GM20000 (cell line): ENCODE measurements around the gene MPPED1.
A peak's percentile ranks its signal among the peaks of the same experiment; 100 is the strongest.

ENCODE experiments used
- DNase-seq: peaks from one replicate; pipeline ENCODE4 v3.0.0; 2012; ENCODE audit warnings: low spot score
- TF ChIP-seq, protein P1 (sequence below): IDR thresholded peaks from 2 replicates; pipeline ENCODE4 v1.5.1; 2012; ENCODE audit warnings: mild to moderate bottlenecking, control low read depth; ENCODE audit errors: extremely low read depth, missing control alignments

MPPED1 gene

DNA sequence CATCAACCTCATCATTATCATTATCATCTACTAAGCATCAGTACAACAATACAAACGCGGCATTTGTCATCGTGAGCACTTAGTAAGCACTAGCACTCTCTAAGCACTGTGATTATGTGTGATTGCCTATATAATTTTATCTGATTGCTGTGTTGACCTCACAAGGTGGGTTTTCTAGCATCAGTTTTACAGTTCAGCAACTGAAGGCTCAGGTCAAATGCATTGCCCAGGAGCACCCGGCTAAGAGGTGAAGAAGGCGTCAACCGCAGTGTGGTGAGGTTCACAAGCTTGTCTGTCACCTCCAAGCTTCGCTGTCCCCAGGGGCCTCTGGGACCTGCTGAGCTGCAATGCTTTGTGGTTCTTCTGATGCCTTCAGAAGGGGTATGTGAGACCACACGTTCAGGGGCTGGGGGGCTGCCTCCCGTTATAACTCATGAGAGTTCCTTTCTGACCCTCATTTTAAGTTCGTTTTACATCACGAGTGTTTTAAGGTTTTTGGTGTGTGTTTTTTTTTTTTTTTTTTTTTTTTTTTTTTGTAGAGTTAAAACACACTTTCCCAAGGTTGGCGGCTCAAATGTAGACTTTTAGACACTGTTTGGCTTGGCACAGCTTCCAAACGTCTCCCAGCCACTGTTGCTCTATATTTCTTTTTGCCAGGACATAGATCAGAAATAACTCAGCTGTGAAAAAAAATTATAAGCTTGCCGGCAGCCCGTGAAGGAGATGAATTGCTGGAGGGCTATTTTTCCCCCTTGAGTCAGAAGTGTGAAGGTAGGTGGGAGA is 34.9 kb upstream of the MPPED1 start:
- DNase-seq = no peak
- TF ChIP-seq, protein P1, sequence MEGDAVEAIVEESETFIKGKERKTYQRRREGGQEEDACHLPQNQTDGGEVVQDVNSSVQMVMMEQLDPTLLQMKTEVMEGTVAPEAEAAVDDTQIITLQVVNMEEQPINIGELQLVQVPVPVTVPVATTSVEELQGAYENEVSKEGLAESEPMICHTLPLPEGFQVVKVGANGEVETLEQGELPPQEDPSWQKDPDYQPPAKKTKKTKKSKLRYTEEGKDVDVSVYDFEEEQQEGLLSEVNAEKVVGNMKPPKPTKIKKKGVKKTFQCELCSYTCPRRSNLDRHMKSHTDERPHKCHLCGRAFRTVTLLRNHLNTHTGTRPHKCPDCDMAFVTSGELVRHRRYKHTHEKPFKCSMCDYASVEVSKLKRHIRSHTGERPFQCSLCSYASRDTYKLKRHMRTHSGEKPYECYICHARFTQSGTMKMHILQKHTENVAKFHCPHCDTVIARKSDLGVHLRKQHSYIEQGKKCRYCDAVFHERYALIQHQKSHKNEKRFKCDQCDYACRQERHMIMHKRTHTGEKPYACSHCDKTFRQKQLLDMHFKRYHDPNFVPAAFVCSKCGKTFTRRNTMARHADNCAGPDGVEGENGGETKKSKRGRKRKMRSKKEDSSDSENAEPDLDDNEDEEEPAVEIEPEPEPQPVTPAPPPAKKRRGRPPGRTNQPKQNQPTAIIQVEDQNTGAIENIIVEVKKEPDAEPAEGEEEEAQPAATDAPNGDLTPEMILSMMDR = no peak

DNA sequence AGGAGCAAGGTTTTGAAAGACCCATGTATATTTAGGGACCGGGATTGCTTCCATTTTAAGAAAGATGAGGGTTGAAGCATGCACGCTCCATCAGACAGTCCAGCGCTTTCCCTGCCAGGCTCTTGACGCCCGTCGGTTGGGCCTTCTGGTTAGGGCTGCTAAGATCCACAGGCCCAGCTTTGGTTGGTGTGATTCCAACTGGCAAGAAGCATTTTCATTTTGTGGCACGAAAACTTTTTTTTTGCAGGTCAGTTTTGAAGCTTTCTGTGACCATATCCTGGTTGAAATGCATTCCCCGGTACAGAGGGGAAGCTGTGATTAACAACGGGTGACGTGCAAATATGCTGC is 34.3 kb upstream of the MPPED1 start:
- TF ChIP-seq, protein P1 = no peak
- DNase-seq = no peak

DNA sequence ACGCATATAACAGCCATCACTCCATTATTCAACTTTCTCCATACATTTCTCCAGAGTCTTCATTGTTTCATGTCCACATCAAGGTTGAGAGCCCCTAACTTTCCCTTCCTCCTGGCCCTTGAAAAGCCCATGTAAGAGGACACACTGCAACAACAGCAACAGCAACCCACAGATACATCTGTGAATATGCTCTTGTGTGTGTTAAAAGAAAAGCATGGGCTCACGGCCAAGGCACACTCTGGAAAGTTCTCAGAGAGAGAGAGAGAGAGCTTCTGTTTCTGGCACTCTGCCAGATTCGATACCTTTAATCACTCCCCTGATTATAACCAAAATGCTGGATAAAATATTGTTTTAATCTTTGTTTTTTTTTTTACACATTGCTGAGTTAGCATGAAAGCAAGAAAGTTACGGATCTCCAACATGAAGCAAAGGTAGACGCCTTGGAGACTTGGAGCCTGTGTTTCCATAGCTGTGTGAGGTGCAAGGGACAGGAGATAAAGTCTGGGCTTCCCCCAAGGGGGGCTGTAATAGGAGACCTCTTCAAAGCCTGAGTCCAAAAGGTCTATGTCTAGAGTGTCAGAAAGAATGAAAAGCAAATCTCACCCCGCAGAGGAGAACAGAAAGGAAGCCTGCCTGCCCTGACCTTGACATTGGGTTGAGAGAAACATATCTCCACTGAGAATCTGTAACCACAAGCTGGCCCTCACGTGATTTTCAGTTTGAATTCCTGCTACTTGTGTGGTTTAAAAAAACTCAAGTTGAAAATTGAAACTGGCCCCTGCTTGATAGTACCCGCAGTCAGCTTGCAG is 33.7 kb upstream of the MPPED1 start:
- TF ChIP-seq, protein P1 = no peak
- DNase-seq = no peak

DNA sequence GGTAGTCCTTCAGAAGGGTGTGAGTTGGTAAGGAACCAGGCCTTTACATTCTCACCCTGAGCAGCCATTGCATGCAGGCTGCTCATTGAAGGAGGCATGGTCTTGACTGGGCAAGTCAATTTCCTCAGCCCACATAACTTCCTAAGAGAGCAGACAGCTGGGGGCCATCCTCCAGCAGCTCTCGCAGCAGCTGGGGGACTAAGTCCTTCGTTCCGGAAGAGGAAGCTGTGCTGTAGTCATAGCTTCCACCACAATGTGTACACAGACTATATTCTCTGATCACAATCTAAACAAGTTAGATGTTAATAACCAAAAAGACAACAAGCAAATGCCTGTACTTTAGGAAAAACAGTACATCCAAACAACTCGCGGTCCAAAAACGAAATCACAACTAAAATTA is 30.1 kb upstream of the MPPED1 start:
- DNase-seq = no peak
- TF ChIP-seq, protein P1 = no peak

DNA sequence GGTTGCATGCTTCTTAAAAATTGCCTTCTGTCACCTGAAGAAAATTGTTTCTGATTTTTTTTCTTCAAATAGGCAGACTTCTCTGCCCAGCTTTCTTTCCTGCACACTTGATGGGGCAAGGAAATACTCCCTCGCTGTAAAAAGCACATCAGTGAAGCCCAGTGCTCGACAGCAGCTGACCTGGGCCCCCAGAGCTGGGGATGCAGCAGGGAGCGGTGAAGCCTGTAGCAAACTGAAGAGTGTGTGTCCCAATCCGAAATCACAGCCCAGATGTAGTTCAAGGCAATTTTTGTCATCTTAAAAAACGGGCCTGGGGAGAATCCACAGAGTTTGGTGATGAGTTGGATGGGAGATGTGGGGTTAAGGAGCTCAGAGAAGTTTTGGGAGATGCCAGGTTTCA is 27.0 kb upstream of the MPPED1 start:
- TF ChIP-seq, protein P1 = no peak
- DNase-seq = no peak

DNA sequence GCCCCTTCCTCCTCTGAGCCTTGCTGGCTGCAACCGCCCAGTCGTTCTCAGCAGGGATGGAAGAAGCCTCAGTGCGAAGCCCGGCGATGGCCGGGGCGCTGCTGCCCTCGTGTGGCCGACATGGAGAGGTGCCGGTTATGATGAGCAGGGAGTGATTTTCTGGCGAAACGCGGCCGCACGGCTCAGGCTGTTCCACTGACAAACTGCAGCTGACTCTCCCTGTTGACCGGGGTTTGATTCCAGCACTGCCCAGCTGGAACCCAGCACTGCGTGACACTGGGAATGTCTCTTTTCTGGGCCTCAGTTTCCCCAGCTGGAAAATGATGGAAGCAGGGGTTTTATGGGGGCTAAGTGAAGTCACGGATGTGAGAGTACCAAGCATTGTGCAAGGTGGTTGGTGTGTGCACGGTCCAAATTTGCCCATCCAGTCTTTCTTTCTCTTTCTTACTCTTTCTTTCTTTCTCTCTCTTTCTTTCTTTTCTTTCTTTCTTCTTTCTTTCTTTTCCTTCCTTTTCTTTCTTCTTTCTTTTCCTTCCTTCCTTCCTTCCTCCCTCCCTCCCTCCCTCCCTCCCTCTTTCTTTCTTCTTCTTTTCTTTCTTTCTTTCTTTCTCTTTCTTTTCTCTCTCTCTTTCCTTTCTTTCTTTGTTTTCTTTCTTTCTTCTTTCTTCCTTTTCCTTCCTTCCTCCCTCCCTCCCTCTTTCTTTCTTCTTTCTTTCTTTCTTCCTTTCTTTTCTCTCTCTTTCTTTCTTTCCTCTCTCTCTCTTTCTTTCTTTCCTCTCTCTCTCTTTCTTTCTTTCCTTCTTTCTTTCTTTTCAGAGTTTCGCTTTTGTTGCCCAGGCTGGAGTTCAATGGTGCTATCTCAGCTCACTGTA is 25.8 kb upstream of the MPPED1 start:
- DNase-seq = peak; percentile 85
- TF ChIP-seq, protein P1 = peak; percentile 61
